ENCODE results near the gene IGFBP6.

IGFBP6 gene

DNA sequence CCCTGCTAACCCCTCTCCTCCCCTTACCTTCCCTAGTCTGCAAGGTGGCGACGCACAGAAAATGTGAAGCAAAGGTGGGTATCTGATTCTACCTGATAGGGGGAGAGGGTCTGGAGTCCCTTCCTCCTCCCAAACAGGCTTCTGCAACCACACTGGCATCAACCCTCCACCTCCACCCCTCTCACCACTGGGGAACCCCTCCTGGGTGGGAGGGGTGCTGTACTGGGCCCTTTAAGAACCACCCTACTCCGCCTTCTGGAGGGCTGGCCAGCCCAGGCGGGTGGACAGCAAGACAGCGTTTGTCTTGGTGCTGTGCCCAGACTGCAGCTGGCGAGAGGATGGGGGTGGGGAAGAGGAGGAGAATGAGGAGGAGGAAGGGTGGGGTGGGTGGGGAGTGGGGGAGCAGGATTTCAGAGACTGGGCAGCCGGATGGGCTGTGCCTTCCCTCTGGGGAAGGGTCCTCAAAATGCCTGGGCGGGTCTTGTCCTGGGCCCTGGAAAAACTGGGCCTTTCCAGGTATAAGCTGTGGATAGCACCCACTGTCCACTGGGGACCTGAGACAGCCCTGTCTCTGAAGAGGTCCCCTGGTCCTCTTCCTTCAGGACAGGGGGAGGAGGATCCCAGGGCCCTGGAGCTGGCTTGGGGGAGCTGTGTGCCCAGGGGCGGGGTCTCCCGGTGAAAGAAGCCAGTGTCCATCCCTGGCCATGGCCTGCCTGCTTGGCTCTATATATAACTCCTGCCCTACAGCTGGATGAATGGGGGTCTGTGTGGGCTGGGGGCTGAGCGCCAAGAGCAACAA lies 44.8 kb upstream of the IGFBP6 start:
- Histone ChIP-seq H3K9ac (ENCODE audit: insufficient read length) (no peak overlapping the region), H3K9me3 (ENCODE audit: low read depth, low read length) (no peaks in the 10 kb centered on the region), H3K27ac (no peak overlapping the region), H3K4me3 (no peak overlapping the region), H3K36me3 (ENCODE audit: insufficient read depth, low read length) (no peaks in the 10 kb centered on the region)
- no peak for DNase-seq (ENCODE audit: low read depth, low spot score)
- TF ChIP-seq EZH2 (IDR thresholded peaks at IDR 0.05): no peak

DNA sequence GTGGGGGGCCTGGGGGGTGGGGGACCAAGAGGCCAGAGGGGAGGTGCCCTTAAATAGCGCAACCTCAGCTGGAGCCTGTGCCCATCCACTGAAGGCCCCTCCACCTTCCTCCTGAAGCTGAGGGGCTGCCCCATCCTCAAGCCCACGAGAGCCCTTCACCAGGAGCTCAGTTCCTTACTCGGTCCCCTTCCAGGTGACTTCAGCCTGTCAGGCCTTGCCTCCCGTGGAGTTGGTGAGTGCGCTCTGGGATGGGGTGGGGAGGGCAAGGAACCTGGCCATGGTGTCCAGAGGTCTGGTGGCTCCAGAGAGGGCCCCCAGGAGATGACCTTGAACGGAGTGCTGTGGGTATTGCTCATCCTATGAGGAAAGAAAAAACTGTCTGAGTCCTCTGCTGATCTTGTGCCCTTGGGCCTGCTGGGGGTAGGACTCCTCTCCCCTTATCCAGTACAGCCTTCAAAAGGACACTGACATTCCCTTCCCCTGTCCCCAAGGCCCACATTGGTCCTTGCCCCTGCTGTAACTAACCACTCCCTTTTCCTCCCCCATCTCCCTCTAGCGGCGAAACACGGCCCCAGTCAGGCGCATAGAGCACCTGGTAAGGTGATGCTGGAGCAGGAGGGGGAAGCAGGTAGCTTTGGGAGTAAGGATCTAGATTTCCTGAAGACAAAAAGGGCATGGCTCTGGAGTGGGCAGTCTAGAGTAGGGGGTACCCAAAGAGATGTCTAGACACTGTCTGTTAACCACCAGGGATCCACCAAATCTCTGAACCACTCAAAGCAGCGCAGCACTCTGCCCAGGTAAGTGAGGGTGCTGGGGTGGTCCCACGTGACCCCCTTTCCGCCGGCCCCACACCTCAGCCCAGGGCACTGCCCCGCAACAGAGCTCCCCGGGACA lies 44.0 kb upstream of the IGFBP6 start:
- TF ChIP-seq EZH2 (IDR thresholded peaks at IDR 0.05): no peak
- TF ChIP-seq POLR2AphosphoS5 (IDR thresholded peaks at IDR 0.05; ENCODE audit: borderline replicate concordance, low read depth, low read length): no peak
- TF ChIP-seq FOXP2 (optimal IDR thresholded peaks at IDR 0.05; ENCODE audit: control extremely low read depth, extremely low read length, insufficient read depth): no peak
- H3K36me3 ChIP-seq (ENCODE audit: insufficient read depth, low read length): no peaks in the 10 kb centered on the region
- H3K9ac ChIP-seq (ENCODE audit: insufficient read length): peak overlapping the region; percentile 62
- no peak for DNase-seq (ENCODE audit: low read depth, low spot score)
- peak overlapping the region; percentile 97 for H3K4me3 ChIP-seq
- H3K27ac ChIP-seq: no peak overlapping the region
- no peaks in the 10 kb centered on the region for H3K9me3 ChIP-seq (ENCODE audit: low read depth, low read length)

DNA sequence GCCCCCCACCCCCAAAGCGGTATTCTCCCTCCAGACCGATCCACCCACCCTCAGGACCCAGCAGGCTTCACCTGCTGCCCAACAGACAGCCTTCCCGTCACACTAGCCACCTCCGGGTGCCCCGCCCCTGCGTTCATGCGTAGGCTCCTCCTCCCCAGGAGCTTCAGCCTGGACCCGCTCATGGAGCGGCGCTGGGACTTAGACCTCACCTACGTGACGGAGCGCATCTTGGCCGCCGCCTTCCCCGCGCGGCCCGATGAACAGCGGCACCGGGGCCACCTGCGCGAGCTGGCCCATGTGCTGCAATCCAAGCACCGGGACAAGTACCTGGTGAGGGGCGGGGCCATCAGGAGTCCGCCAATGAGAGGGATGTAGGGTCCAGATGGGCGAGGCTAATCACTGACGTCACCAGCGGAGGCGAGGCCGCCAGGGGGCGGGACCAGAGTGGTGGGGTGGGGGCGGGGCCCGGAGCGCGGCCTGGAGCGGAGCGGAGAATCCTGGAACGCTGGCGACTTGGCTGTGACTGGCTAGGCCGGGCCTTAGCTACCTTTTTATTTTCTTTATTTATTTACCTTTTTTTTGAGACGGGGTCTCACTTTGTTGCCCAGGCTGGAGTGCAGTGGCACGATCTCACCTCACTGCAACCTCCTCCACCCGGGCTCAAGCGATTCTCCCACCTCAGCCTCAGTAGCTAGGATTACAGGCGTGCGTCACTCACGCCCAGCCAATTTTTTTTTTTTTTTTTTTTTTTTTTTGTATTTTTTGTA lies 43.2 kb upstream of the IGFBP6 start:
- H3K4me3 ChIP-seq: peak overlapping the region; percentile 97
- H3K9ac ChIP-seq (ENCODE audit: insufficient read length): peak overlapping the region; percentile 62
- no peaks in the 10 kb centered on the region for H3K36me3 ChIP-seq (ENCODE audit: insufficient read depth, low read length)
- H3K27ac ChIP-seq: no peak overlapping the region
- no peak for TF ChIP-seq FOXP2 (optimal IDR thresholded peaks at IDR 0.05; ENCODE audit: control extremely low read depth, extremely low read length, insufficient read depth)
- TF ChIP-seq POLR2AphosphoS5 (IDR thresholded peaks at IDR 0.05; ENCODE audit: borderline replicate concordance, low read depth, low read length): peak; percentile 81; the same call in 1 of the 2 replicates
- DNase-seq (ENCODE audit: low read depth, low spot score): peak; percentile 73
- H3K9me3 ChIP-seq (ENCODE audit: low read depth, low read length): no peaks in the 10 kb centered on the region

DNA sequence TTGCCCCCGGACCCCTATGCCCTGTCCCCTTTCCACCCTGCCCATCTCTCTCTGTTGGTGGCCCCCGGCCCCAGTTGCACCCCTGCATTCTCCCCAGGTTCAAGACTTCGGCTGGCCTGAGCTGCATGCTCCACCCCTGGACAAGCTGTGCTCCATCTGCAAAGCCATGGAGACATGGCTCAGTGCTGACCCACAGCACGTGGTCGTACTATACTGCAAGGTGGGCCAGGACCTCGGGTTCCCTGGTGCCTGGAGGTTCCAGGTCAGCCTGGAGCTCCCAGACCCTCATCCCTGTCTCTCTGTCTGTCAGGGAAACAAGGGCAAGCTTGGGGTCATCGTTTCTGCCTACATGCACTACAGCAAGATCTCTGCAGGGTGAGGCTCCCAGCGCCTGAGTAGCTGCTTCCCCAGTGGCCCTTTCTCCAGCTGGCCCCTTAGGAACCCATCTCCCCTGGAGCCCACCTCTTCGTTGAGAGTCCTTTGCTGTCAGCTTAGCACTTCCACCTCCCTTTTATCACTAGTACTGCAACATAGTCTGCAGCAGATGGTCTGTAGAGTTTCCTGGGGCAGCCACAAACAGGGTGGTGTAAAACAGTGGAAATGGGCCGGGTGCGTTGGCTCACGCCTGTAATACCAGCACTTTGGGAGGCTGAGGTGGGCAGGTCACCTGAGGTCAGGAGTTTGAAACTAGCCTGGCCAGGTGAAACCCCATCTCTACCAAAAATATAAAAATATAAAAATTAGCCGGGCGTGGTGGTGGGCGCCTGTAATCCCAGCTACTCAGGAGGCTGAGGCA lies 41.8 kb upstream of the IGFBP6 start:
- Histone ChIP-seq H3K4me3 (no peak overlapping the region), H3K36me3 (ENCODE audit: insufficient read depth, low read length) (no peaks in the 10 kb centered on the region), H3K9ac (ENCODE audit: insufficient read length) (no peak overlapping the region), H3K27ac (no peak overlapping the region), H3K9me3 (ENCODE audit: low read depth, low read length) (no peaks in the 10 kb centered on the region)
- no peak for DNase-seq (ENCODE audit: low read depth, low spot score)
- TF ChIP-seq EZH2 (IDR thresholded peaks at IDR 0.05) (no peak), POLR2AphosphoS5 (IDR thresholded peaks at IDR 0.05; ENCODE audit: borderline replicate concordance, low read depth, low read length) (no peak), FOXP2 (optimal IDR thresholded peaks at IDR 0.05; ENCODE audit: control extremely low read depth, extremely low read length, insufficient read depth) (no peak)

DNA sequence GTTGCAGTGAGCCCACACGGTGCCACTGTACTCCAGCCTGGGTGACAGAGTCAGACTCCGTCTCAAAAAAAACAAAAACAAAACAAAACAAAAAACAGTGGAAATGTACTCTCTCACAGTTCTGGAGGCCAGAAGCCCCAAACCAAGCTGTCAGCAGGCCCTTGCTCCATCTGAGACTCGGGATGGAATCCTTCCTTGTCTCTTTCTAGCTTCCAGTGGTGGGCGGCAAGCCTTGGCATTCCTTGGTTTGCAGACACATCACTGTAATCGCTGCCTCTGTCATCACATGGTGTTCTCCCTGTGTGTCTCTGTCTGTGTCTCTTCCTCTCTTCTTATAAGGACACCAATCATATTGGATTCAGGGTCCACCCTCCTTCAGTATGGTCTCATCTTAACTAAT lies 41.2 kb upstream of the IGFBP6 start:
- Histone ChIP-seq H3K9me3 (ENCODE audit: low read depth, low read length) (no peaks in the 10 kb centered on the region), H3K27ac (no peak overlapping the region), H3K9ac (ENCODE audit: insufficient read length) (no peak overlapping the region), H3K4me3 (no peak overlapping the region), H3K36me3 (ENCODE audit: insufficient read depth, low read length) (no peaks in the 10 kb centered on the region)
- TF ChIP-seq POLR2AphosphoS5 (IDR thresholded peaks at IDR 0.05; ENCODE audit: borderline replicate concordance, low read depth, low read length) (no peak), EZH2 (IDR thresholded peaks at IDR 0.05) (no peak), FOXP2 (optimal IDR thresholded peaks at IDR 0.05; ENCODE audit: control extremely low read depth, extremely low read length, insufficient read depth) (no peak)
- no peak for DNase-seq (ENCODE audit: low read depth, low spot score)

DNA sequence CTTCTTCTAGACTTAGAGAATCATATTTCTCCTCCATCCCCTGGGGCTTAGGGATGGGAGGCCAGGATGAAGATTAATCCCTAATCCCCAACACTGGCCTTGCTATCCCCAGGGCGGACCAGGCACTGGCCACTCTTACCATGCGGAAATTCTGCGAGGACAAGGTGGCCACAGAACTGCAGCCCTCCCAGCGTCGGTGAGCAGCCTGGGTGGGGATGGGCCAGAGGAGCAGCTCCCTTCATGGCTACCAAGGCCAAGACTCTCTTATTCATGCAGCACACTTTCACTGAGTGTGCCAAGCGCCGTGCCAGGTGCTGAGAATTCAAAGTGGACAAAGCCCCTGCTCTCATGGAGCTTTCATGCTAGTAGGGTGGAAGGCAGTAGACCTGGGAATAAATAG lies 40.6 kb upstream of the IGFBP6 start:
- Histone ChIP-seq H3K36me3 (ENCODE audit: insufficient read depth, low read length) (no peaks in the 10 kb centered on the region), H3K27ac (no peak overlapping the region), H3K9me3 (ENCODE audit: low read depth, low read length) (no peaks in the 10 kb centered on the region), H3K4me3 (no peak overlapping the region), H3K9ac (ENCODE audit: insufficient read length) (no peak overlapping the region)
- TF ChIP-seq POLR2AphosphoS5 (IDR thresholded peaks at IDR 0.05; ENCODE audit: borderline replicate concordance, low read depth, low read length) (no peak), FOXP2 (optimal IDR thresholded peaks at IDR 0.05; ENCODE audit: control extremely low read depth, extremely low read length, insufficient read depth) (no peak), EZH2 (IDR thresholded peaks at IDR 0.05) (no peak)
- DNase-seq (ENCODE audit: low read depth, low spot score): no peak

DNA sequence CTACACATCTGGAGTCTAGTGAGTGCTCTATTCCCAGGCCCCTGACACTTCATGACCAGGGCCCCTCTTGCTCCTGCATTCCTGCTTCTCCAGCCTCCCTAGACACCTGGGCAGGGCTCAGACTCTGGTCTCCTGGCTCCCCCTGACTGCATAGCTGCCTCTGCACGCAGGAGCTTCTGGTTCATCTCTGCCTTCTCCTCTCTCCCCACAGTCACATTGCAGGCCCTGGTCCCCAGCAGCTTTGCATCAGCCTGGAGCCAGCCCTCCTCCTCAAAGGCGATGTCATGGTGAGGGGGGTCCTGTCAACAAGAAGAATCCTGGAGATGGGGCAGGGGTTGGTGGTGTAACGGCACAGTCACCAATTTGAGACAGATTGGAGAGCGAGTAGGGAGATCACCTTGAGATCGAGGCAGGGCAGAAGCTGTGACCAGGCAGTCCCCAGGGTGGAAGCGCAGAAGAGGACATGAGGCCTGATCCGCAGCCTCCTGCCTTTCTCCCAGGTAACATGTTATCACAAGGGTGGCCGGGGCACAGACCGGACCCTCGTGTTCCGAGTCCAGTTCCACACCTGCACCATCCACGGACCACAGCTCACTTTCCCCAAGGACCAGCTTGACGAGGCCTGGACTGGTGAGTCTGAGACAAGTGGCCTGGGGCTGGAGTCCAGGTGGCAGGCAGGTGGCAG lies 39.5 kb upstream of the IGFBP6 start:
- no peak for DNase-seq (ENCODE audit: low read depth, low spot score)
- no peak overlapping the region for H3K9ac ChIP-seq (ENCODE audit: insufficient read length)
- no peak overlapping the region for H3K4me3 ChIP-seq
- H3K36me3 ChIP-seq (ENCODE audit: insufficient read depth, low read length): no peaks in the 10 kb centered on the region
- no peak overlapping the region for H3K27ac ChIP-seq
- H3K9me3 ChIP-seq (ENCODE audit: low read depth, low read length): no peaks in the 10 kb centered on the region
- TF ChIP-seq POLR2AphosphoS5 (IDR thresholded peaks at IDR 0.05; ENCODE audit: borderline replicate concordance, low read depth, low read length) (no peak), FOXP2 (optimal IDR thresholded peaks at IDR 0.05; ENCODE audit: control extremely low read depth, extremely low read length, insufficient read depth) (no peak), EZH2 (IDR thresholded peaks at IDR 0.05) (no peak)

All from SK-N-MC (cell line).